GM12875 (cell line): ENCODE data around the gene TCF3.

Experiments used
- H3K4me3 ChIP-seq: one replicate; pipeline ENCODE4 v1.5.1; 2011; ENCODE audit warnings: low read depth, low read length, control low read depth
- CTCF ChIP-seq: IDR thresholded peaks from 2 replicates; pipeline ENCODE4 v1.5.1; 2011; ENCODE audit warnings: low read depth, mild to moderate bottlenecking, control low read depth, inconsistent platforms, low read length, moderate library complexity, borderline replicate concordance; ENCODE audit not compliant: insufficient read depth

Gene TCF3

DNA sequence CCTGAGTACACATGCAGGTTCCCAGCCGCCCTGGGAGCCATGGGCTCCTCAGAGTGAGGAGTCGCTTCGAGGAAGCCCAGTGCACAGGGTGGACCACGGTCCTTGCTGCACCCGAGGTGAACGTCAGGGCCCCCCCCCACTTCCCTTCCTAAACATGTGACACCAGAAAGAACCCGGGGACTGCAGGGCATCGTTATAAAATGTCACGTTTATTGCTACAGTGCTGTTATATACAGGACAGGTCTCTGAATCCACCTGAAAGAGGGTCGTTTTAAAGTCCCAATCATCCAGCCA is 43.4 kb downstream of the TCF3 start:
- TF ChIP-seq CTCF, result no peak
- no peak overlapping the region for H3K4me3 ChIP-seq

GRCh38 chr19:1608359-1609102 is 43.9 kb downstream of the TCF3 start:
- no peak overlapping the region for H3K4me3 ChIP-seq
- TF ChIP-seq CTCF, result no peak

- peak overlapping the region; percentile 38 for H3K4me3 ChIP-seq
- TF ChIP-seq CTCF, result no peak
Observed at GRCh38 chr19:1606138-1606651, 46.2 kb downstream of the TCF3 start.

DNA sequence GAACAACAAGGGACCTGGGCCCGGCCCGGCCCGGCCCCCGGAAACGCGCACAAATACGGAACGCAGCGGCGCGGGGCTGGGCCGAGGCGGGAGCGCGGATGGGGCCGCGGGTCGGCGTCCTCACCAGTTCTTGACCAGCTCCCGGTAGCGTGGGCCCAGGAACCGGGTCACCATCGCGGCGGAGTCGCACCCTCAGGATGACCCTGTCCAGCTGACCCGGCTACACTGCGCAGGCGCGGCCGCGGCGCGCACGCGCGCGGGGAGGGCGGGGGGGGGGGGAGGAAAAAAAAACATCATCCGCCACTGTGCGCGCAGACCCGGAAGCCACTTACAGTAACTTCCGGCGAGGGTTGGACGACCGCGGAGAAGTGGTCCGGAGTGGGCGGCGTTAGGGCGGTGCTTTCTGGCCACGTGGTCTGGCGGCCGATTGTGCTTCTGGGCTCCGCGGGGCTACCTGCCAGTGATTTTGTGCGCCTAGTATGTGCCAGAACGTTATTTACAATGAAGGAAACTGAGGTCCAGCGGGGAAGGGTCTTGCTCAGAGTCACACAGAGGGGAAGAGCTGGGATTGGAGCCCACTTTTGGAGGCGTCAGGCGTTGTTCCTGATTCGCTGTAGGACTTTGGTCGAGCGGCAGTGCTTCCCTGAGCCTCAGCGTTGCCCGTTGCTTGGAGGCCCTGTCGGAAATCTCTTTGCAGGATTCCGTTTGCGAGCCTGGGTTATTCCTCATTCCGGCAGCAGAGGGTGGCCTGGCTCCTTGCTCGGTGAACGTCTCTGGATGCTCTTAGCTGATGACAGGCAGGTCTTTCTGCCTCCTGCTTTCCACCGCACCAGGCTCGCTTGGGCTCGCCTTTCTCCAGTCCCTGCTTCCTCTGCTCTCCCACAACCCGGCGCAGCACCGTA is 46.9 kb downstream of the TCF3 start, which contains the start of gene UQCR11:
Gene UQCR11 (minus strand): TSS at position 227 of the 902 bp plus-strand sequence. CDS start 53 bp downstream, at position 174.
- H3K4me3 ChIP-seq, result peak within 1 kb of the TSS; percentile 98
- TF ChIP-seq CTCF, result peak; percentile 64

DNA sequence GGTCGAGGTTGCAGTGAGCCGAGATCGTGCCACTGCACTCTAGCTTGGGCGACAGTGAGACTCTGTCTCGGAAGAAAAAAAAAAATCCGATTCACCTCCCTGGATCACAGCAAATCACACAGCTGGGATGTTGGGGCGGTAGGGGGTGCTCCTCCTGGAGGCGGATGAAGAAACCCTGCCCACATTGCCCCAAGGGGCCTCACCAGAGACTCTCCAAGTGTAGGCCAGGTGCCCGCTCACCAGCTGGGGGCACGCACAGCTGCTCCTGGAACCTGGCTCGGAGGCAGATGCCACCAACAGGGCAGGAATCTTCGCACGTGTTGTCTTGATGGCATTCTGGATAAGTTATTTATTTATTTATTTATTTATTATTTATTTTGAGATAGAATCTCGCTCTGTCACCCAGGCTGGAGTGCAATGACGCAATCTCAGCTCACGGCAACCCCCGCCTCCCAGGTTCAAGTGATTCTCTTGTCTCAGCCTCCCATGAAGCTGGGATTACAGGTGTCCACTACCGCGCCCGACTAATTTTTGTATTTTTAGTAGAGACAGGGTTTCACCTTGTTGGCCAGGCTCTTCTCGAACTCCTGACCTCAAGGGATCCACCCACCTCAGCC is 50.2 kb downstream of the TCF3 start:
- no peak overlapping the region for H3K4me3 ChIP-seq
- no peak for TF ChIP-seq CTCF

DNA sequence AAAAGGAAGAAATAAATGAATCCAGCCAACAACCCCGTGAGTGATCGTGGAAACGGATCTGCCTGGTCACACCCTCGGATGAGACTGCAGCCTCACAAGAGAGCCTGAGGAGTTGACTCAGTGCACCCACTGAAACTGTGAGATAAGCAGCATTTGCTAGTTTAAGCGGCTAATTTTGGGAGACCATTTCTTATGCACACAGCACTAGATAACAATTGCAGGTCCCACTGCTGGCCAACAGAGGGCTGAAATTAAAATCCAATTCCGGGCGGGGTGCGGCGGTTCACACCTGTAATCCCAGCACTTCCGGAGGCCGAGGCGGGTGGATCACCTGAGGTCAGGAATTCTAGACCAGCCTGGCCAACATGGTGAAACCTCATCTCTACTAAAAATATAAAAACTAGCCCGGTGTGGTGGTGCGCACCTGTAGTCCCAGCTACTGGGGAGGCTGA is 50.8 kb downstream of the TCF3 start:
- H3K4me3 ChIP-seq, result no peak overlapping the region
- TF ChIP-seq CTCF, result peak; percentile 21; the same call in 1 of the 2 replicates
